HUES6 (cell line): ENCODE data around the gene MAP10.

Experiments used
- H3K27ac ChIP-seq: 2 replicates; pipeline ENCODE4 v1.7.0; 2013; ENCODE audit warnings: low read depth, mild to moderate bottlenecking, low read length, inconsistent platforms
- H3K27me3 ChIP-seq: 2 replicates; pipeline ENCODE4 v1.6.1; 2013; ENCODE audit warnings: low read length; ENCODE audit not compliant: control insufficient read depth, insufficient read depth
- H3K36me3 ChIP-seq: 2 replicates; pipeline ENCODE4 v1.6.1; 2013; ENCODE audit warnings: low read length; ENCODE audit not compliant: control insufficient read depth, insufficient read depth
- H3K4me1 ChIP-seq: 2 replicates; pipeline ENCODE4 v1.6.1; 2013; ENCODE audit warnings: low read length; ENCODE audit not compliant: control insufficient read depth, insufficient read depth
- H3K4me3 ChIP-seq: 2 replicates; pipeline ENCODE4 v1.5.1; 2013; ENCODE audit warnings: low read depth, low read length
- H3K9ac ChIP-seq: one replicate; pipeline ENCODE4 v1.6.1; 2013; ENCODE audit warnings: mild to moderate bottlenecking, low read length
- H3K9me3 ChIP-seq: 2 replicates; pipeline ENCODE4 v1.6.1; 2013; ENCODE audit warnings: low read depth, low read length; ENCODE audit not compliant: control insufficient read depth, insufficient read depth

The MAP10 gene

DNA sequence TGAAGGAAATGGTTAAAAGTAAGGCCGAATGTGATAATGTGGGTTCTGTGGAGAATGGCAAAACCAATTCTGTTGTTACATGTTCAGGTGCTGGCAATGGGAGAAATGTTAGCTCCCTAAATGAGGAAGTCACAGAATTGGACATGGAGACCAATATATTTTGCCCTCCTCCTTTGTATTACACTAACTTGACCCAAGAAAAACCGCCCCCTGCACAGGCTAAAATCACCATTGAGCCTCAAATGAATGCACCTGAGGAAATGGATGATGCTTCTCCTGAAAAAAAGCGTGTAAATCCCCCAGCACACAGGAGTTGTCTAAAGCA, 932 bp downstream of the MAP10 start:
- Histone ChIP-seq H3K27ac (no peak overlapping the region), H3K27me3 (no peaks in the 10 kb centered on the region; the same call in 1 of the 2 replicates), H3K4me1 (peaks cover 16% of the 10 kb centered on the region), H3K4me3 (peak overlapping the region; percentile 78), H3K9me3 (no peaks in the 10 kb centered on the region; the same call in 1 of the 2 replicates), H3K36me3 (no peaks in the 10 kb centered on the region), H3K9ac (peak overlapping the region; percentile 93)

DNA sequence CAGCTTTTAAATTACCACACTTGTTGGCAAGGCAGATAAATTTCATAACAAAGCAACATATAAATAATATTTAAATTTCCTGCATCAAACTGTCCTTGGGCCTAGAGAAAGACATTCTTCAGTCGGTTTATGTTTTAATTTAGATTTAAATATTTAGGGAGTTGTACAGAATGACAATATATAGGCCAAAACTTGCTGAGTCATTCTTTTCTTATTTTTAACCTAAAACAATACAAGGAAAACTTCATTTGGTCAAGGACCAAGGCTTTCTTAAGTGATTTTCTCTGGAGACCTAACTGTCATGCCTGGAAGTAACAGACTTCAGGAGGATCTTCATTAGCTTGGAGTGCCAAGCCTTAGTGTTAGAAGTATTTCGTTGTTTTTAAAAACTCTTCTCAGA, 5.6 kb downstream of the MAP10 start:
- Histone ChIP-seq H3K27ac (no peak overlapping the region), H3K27me3 (no peaks in the 10 kb centered on the region), H3K36me3 (no peaks in the 10 kb centered on the region), H3K4me3 (no peak overlapping the region), H3K4me1 (peaks cover 12% of the 10 kb centered on the region), H3K9me3 (no peaks in the 10 kb centered on the region; the same call in 1 of the 2 replicates), H3K9ac (no peak overlapping the region)

DNA sequence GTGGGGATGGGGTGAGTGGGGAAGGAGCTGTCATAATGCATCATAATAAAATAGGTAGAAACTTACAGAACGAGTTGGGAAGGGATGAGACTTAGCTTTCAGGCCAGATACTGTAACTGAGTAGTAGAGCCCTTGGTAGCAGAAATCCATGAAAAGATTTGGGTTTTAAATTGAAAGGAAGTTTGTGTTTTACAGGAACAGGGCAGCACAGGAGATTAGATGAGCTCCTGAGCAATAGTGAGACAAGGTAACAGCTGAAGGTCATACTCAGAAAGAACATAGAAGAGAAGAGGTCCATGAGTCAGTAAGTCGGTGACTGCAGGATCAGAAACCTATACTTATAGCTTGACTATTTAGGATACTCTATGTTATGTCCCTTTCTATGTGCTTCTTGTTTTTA, 7.3 kb downstream of the MAP10 start:
- no peak overlapping the region for H3K4me3 ChIP-seq
- no peaks in the 10 kb centered on the region for H3K27me3 ChIP-seq
- H3K9me3 ChIP-seq: no peaks in the 10 kb centered on the region
- H3K36me3 ChIP-seq: no peaks in the 10 kb centered on the region
- no peak overlapping the region for H3K27ac ChIP-seq
- H3K9ac ChIP-seq: no peak overlapping the region
- H3K4me1 ChIP-seq: peaks cover 4% of the 10 kb centered on the region; the same call in 1 of the 2 replicates

DNA sequence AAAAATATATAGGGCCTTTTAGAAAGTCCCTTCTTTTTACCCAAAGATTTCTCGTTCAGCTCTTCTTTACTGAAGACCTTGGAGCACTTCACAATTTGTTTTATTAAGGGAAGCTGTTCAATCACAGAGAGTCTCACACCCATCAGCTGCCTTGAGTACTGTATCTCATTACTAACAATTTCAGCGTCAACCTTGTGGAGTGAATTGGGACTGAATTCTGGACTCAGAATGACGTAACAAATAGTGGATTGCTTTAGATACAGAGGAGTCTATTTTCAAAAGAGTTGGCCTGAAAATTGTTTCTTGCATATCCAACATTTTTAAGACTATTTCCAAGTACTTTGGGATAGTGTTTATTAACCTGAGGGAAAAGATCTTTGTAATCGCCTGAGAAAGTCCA, 7.9 kb downstream of the MAP10 start:
- no peak overlapping the region for H3K9ac ChIP-seq
- peaks cover 4% of the 10 kb centered on the region; the same call in 1 of the 2 replicates for H3K4me1 ChIP-seq
- no peaks in the 10 kb centered on the region for H3K27me3 ChIP-seq

DNA sequence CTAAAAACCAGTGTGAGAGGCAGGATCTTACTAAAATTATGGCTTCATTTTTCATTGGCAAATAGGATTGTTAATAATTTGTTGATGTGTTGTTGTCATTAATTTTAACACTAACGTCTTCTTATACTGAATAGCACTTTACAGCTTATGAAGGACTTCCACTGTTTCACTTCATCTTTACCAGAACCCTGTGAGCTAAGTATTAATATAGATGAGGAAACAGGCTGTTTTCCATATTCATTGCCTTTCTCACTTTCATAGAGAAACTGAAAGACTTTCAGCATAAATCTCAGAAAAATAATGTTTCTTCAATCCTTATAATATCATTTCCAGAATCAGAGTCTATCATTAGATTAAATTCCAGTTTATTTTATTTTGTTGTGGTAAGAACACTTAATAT, 8.5 kb downstream of the MAP10 start:
- Histone ChIP-seq H3K27ac (no peak overlapping the region), H3K4me3 (no peak overlapping the region), H3K27me3 (no peaks in the 10 kb centered on the region), H3K36me3 (no peaks in the 10 kb centered on the region), H3K4me1 (peaks cover 4% of the 10 kb centered on the region; the same call in 1 of the 2 replicates), H3K9me3 (no peaks in the 10 kb centered on the region), H3K9ac (no peak overlapping the region)

More for the DNA sequence above, 7.9 kb downstream of the MAP10 start:
- no peaks in the 10 kb centered on the region for H3K36me3 ChIP-seq
- no peaks in the 10 kb centered on the region for H3K9me3 ChIP-seq
- no peak overlapping the region for H3K27ac ChIP-seq
- no peak overlapping the region for H3K4me3 ChIP-seq

DNA sequence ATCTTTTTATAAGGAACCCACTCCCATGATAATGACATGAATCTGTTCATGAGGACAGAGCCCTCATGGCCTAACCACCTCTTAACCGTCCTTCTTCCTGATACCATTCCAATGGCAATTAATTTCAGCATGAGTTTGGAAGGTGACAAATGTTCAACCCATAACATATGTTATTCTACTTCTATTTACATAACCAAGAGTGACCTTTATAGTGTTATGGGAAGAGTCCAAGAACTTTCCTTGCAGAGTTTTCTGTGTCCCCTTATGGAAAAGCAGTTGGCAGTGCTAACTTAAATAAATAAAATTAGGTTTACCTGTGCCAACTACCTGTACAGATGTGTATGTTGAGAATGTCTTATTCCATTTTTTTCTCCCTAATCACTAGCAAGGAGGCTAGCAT, 11.1 kb downstream of the MAP10 start:
- H3K9ac ChIP-seq: no peak overlapping the region
- no peak overlapping the region for H3K4me3 ChIP-seq
- no peaks in the 10 kb centered on the region for H3K4me1 ChIP-seq
- no peaks in the 10 kb centered on the region for H3K36me3 ChIP-seq
- H3K27ac ChIP-seq: no peak overlapping the region
- H3K9me3 ChIP-seq: no peaks in the 10 kb centered on the region
- no peaks in the 10 kb centered on the region for H3K27me3 ChIP-seq

DNA sequence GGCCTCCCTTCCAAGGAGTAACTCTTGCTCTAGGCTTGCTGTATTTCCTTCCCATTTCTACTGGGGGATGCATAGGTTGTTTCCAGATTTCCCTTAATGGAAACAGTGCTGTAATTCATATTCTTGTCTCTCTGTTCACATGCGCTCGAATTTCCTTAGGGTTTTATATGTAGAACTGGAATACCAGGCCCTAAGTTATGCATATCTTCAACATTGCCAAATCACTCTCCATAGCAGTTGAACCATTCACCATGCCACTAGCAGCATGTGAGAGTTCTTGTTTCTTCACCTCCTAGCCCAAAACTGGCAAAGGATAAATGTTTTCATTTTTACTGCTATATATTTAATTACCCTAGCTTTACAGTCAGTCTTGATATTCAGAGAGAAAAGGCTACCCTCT, 12.8 kb downstream of the MAP10 start:
- H3K9ac ChIP-seq: no peak overlapping the region
- H3K27me3 ChIP-seq: no peaks in the 10 kb centered on the region
- no peaks in the 10 kb centered on the region for H3K9me3 ChIP-seq
- H3K4me1 ChIP-seq: no peaks in the 10 kb centered on the region
- no peak overlapping the region for H3K27ac ChIP-seq
- no peaks in the 10 kb centered on the region for H3K36me3 ChIP-seq
- no peak overlapping the region for H3K4me3 ChIP-seq

DNA sequence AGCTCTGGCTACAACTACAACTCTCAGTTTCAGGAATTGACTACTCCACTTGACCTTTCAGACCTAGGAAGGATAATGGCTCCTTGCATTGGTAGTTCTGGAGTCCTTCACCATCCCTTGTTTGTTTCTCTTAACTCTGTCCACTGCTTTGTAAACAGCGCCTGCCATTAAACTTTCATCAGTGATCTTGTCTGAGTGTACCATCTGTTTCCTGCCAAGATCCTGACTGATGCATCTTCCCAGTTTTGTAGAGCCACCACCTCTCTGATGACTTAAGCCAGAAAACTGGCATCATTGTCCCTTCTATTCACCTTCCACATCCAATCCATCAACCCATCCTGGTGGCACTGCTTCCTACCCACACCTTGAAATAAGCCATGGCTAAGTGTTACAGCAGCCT, 15.2 kb downstream of the MAP10 start:
- no peak overlapping the region for H3K9ac ChIP-seq
- H3K27ac ChIP-seq: no peak overlapping the region

DNA sequence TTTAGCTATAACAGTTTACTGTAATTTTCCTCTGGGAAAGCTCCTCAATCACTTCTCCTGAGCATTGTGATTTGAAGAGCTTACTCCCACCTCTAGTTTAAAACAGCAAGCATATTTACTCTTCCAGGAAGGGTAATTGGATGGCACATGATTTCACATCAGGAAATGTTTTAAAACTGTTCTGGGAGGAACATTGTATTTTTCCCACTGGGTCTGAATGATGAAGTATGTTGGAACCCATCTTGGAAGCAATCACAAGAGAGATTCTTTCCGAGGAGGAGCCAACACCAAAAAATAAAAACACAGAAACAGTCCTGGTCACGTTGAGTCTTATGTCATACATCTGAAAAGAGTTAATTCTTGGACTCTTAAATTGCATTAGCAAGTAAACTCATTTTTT, 17.3 kb downstream of the MAP10 start:
- no peaks in the 10 kb centered on the region for H3K4me1 ChIP-seq
- H3K36me3 ChIP-seq: no peaks in the 10 kb centered on the region

More for the DNA sequence above, 15.2 kb downstream of the MAP10 start:
- Histone ChIP-seq H3K27me3 (no peaks in the 10 kb centered on the region), H3K9me3 (no peaks in the 10 kb centered on the region), H3K4me1 (no peaks in the 10 kb centered on the region), H3K36me3 (no peaks in the 10 kb centered on the region), H3K4me3 (no peak overlapping the region)

DNA sequence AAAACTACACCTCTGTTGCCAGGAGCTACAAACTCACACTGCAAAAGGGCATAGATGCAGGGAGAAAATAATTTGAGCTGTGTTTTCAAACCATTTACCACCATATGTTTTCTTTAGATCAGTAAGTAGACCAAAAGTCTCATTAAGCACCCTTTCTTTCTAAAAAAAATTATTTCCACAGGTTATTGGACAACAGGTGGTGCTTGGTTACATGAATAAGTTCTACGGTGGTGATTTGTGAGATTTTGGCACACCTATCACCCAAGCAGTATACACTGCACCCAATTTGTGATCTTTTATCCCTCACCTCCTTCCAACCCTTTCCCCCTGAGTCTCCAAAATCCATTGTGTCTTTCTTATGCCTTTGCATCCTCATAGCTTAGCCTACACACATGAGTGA, 21.1 kb downstream of the MAP10 start:
- Histone ChIP-seq H3K27me3 (no peaks in the 10 kb centered on the region), H3K27ac (no peak overlapping the region), H3K36me3 (no peaks in the 10 kb centered on the region), H3K4me1 (no peaks in the 10 kb centered on the region), H3K9me3 (no peaks in the 10 kb centered on the region), H3K9ac (no peak overlapping the region), H3K4me3 (no peak overlapping the region)

More for the DNA sequence above, 17.3 kb downstream of the MAP10 start:
- Histone ChIP-seq H3K9me3 (no peaks in the 10 kb centered on the region), H3K9ac (no peak overlapping the region), H3K27me3 (no peaks in the 10 kb centered on the region), H3K4me3 (no peak overlapping the region), H3K27ac (no peak overlapping the region)

DNA sequence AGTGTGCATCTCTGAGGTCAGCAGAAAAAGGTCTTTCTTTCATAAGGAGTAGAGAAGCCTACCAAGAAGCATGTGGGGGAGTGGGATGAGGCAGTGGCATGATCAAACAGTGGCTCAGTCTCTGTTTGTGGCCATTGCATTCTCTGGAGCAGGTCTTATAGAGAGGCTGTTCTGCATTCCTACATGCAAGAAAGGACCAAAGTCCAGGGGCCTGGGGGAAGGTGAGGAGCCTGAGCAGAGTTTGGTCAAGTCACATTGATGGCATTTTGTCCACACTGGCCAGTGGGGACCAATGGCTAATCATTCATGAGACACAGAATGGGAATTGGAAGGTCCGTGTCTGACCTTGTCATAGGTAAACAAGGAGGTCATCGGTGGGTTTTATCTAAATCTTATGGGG, 25.4 kb downstream of the MAP10 start:
- Histone ChIP-seq H3K27ac (no peak overlapping the region), H3K4me1 (no peaks in the 10 kb centered on the region), H3K9ac (no peak overlapping the region), H3K27me3 (no peaks in the 10 kb centered on the region), H3K36me3 (no peaks in the 10 kb centered on the region), H3K4me3 (no peak overlapping the region), H3K9me3 (no peaks in the 10 kb centered on the region)

DNA sequence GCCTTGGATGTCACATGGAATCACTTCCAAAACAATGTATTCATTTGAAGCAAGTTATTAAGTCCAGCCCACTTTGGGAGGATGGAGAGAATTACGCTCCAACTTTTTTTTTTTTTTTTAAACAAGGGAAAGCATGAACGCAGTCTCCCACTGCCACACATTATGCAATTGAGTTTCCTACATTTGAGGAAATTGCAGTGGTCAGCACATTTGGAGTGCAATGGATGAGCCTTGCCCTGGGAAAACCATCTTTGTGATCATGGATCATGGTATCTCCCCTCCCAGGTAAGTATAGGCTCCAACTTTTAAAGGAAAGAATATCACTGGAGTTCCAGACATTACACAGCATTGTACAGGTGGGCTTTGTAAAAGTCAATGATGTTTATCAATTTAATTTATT, 26.7 kb downstream of the MAP10 start:
- H3K27me3 ChIP-seq: no peaks in the 10 kb centered on the region
- H3K9me3 ChIP-seq: no peaks in the 10 kb centered on the region
- H3K9ac ChIP-seq: no peak overlapping the region
- H3K4me3 ChIP-seq: no peak overlapping the region
- H3K36me3 ChIP-seq: no peaks in the 10 kb centered on the region
- no peaks in the 10 kb centered on the region for H3K4me1 ChIP-seq
- H3K27ac ChIP-seq: no peak overlapping the region
